Measurements from ENCODE around the gene NBEA. TPM values are rescaled to one million over a fixed set of nuclear protein-coding genes. Genes with fewer than 3 reads are reported as not detected.
A peak's percentile ranks its signal among the peaks of the same experiment; 100 is the strongest.

NBEA gene
- total RNA-seq, 1 donor, result 4.0 TPM

DNA sequence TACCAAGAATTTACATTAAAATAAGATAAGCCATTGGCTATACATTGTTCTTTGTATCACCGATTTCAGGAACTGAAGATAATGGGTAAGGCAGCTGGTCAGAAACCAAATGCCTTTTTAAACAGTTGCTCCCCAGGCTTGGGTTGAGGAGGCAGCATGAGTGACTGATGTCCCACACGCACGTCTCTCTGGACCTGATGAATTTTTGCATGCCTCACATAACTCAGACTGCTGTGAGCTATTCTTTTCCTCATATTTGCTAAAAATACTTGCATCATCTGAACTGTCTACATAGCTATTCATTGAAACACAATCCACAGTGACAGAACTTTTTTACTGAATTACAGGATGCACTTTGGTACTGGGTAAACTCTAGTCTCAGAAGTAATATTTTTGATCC, 658.1 kb downstream of the NBEA start:
- Histone ChIP-seq H3K27me3 (ENCODE audit: insufficient read depth, low read length) (no peaks in the 10 kb centered on the region), H3K79me2 (ENCODE audit: insufficient read depth, low read length) (no peaks in the 10 kb centered on the region), H3K4me3 (ENCODE audit: insufficient read depth, low read length) (no peak overlapping the region), H2AFZ (ENCODE audit: low read length) (no peak overlapping the region), H3K27ac (ENCODE audit: low read depth, low read length) (peak overlapping the region; percentile 56), H3K36me3 (ENCODE audit: insufficient read depth, low read length) (no peaks in the 10 kb centered on the region), H4K20me1 (ENCODE audit: insufficient read depth, low read length) (no peaks in the 10 kb centered on the region), H3K4me2 (ENCODE audit: insufficient read depth, low read length) (no peak overlapping the region), H3K4me1 (ENCODE audit: insufficient read depth, low read length) (peaks cover 24% of the 10 kb centered on the region), H3K9me3 (ENCODE audit: low read depth, low read length) (no peaks in the 10 kb centered on the region)
- TF ChIP-seq, protein P1, sequence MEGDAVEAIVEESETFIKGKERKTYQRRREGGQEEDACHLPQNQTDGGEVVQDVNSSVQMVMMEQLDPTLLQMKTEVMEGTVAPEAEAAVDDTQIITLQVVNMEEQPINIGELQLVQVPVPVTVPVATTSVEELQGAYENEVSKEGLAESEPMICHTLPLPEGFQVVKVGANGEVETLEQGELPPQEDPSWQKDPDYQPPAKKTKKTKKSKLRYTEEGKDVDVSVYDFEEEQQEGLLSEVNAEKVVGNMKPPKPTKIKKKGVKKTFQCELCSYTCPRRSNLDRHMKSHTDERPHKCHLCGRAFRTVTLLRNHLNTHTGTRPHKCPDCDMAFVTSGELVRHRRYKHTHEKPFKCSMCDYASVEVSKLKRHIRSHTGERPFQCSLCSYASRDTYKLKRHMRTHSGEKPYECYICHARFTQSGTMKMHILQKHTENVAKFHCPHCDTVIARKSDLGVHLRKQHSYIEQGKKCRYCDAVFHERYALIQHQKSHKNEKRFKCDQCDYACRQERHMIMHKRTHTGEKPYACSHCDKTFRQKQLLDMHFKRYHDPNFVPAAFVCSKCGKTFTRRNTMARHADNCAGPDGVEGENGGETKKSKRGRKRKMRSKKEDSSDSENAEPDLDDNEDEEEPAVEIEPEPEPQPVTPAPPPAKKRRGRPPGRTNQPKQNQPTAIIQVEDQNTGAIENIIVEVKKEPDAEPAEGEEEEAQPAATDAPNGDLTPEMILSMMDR (IDR thresholded peaks at IDR 0.05; ENCODE audit: extremely low read depth, low read depth, low read length), result no peak
- no peak for DNase-seq (ENCODE audit: insufficient read length, low spot score, missing footprints)

DNA sequence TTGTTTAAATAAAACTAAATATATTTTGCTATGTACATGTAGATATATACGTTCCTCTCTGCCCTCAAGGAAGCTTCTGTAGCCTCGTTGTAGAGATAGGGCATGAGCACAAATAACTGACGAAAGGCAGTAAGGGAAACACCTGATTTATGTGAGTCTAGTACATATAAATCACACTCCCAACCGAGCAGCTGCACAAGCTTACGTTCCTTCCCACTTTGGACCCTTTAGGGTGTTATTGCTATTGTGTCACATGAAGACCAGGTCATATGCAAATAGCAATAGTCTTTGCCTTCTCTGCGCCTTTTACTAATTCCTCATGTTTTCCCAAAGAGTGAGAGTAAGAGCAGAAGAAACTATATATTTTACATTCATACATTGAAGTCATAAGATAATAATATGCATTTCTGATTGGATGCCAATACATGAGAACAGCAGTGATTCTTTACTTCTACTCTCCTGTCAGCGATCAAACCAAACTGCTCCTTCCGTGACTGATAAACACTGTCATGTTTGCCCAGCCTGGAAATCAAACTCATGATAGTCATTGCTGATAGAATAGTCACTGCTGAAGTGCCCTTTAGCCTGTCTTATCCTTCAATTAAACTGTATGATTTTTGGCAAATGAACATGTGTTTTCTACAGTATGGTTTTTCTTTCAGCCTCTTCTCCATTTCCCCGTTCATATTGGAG, 661.7 kb downstream of the NBEA start:
- DNase-seq (ENCODE audit: insufficient read length, low spot score, missing footprints), result no peak
- H4K20me1 ChIP-seq (ENCODE audit: insufficient read depth, low read length), result no peaks in the 10 kb centered on the region
- no peaks in the 10 kb centered on the region for H3K9me3 ChIP-seq (ENCODE audit: low read depth, low read length)
- no peaks in the 10 kb centered on the region for H3K27me3 ChIP-seq (ENCODE audit: insufficient read depth, low read length)
- no peaks in the 10 kb centered on the region for H3K79me2 ChIP-seq (ENCODE audit: insufficient read depth, low read length)
- H3K27ac ChIP-seq (ENCODE audit: low read depth, low read length), result no peak overlapping the region
- peaks cover 17% of the 10 kb centered on the region for H3K4me1 ChIP-seq (ENCODE audit: insufficient read depth, low read length)
- no peak overlapping the region for H2AFZ ChIP-seq (ENCODE audit: low read length)
- TF ChIP-seq, protein P1 (IDR thresholded peaks at IDR 0.05; ENCODE audit: extremely low read depth, low read depth, low read length), result no peak
- H3K4me3 ChIP-seq (ENCODE audit: insufficient read depth, low read length), result no peak overlapping the region
- H3K4me2 ChIP-seq (ENCODE audit: insufficient read depth, low read length), result no peak overlapping the region
- no peaks in the 10 kb centered on the region for H3K36me3 ChIP-seq (ENCODE audit: insufficient read depth, low read length)

DNA sequence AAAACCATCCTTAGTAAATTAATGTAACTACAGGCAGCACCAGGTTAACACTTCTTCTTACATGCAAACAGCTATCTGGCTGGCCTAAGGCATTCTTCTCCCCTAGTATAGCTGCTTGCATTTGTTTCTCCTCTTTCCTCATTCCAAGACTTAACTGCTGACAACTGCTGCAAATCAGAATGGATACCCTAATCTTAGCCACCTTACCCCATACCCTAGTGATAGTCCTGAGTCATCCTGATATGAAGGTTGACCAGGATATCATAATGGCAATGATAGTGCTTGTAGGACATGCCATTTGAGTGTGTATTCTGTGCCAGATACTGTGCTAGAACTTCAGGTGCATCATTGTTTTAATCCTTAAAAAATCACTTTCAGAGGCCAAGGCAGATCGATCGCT, 672.6 kb downstream of the NBEA start:
- Histone ChIP-seq H3K27me3 (ENCODE audit: insufficient read depth, low read length) (no peaks in the 10 kb centered on the region), H3K36me3 (ENCODE audit: insufficient read depth, low read length) (no peaks in the 10 kb centered on the region), H3K4me3 (ENCODE audit: insufficient read depth, low read length) (no peak overlapping the region), H3K27ac (ENCODE audit: low read depth, low read length) (no peak overlapping the region), H3K79me2 (ENCODE audit: insufficient read depth, low read length) (no peaks in the 10 kb centered on the region), H4K20me1 (ENCODE audit: insufficient read depth, low read length) (no peaks in the 10 kb centered on the region), H3K9me3 (ENCODE audit: low read depth, low read length) (no peaks in the 10 kb centered on the region), H2AFZ (ENCODE audit: low read length) (no peak overlapping the region), H3K4me1 (ENCODE audit: insufficient read depth, low read length) (no peaks in the 10 kb centered on the region), H3K4me2 (ENCODE audit: insufficient read depth, low read length) (no peak overlapping the region)
- no peak for DNase-seq (ENCODE audit: insufficient read length, low spot score, missing footprints)
- TF ChIP-seq, protein P1 (IDR thresholded peaks at IDR 0.05; ENCODE audit: extremely low read depth, low read depth, low read length), result no peak

DNA sequence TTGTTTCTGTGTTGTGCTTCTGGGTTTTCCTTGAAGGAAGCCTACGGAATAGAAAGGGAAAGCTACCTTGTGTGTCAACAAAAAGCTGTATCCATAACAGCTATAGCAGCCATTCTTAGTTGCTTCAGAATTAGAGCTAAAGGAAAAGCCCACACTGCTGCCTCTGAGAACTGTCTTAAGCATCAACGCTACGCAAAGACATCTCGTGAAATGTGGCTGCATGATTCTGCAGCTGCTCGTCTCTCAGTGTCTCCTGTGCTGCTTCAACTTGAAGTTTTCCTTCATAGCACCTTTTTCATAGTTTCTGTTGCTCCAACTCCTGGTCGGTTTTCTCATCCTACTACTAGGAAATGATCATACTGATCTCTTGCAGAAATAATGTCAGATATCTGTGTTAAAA, 675.4 kb downstream of the NBEA start:
- no peaks in the 10 kb centered on the region for H3K79me2 ChIP-seq (ENCODE audit: insufficient read depth, low read length)
- H4K20me1 ChIP-seq (ENCODE audit: insufficient read depth, low read length), result no peaks in the 10 kb centered on the region
- no peak overlapping the region for H3K4me3 ChIP-seq (ENCODE audit: insufficient read depth, low read length)
- no peaks in the 10 kb centered on the region for H3K9me3 ChIP-seq (ENCODE audit: low read depth, low read length)
- TF ChIP-seq, protein P1 (IDR thresholded peaks at IDR 0.05; ENCODE audit: extremely low read depth, low read depth, low read length), result no peak
- H2AFZ ChIP-seq (ENCODE audit: low read length), result no peak overlapping the region
- no peaks in the 10 kb centered on the region for H3K4me1 ChIP-seq (ENCODE audit: insufficient read depth, low read length)
- H3K4me2 ChIP-seq (ENCODE audit: insufficient read depth, low read length), result no peak overlapping the region
- H3K36me3 ChIP-seq (ENCODE audit: insufficient read depth, low read length), result no peaks in the 10 kb centered on the region
- no peak overlapping the region for H3K27ac ChIP-seq (ENCODE audit: low read depth, low read length)
- H3K27me3 ChIP-seq (ENCODE audit: insufficient read depth, low read length), result no peaks in the 10 kb centered on the region
- DNase-seq (ENCODE audit: insufficient read length, low spot score, missing footprints), result peak; percentile 36
